Liver (tissue), 9 donors: ENCODE data around the gene SLC16A10. TPM values are rescaled to one million over a fixed set of nuclear protein-coding genes. Genes with fewer than 3 reads are reported as not detected.

ENCODE experiments used
- DNase-seq: peaks from one replicate; pipeline ENCODE4 v3.0.0-alpha.2; 2017; ENCODE audit warnings: low spot score
- H3K27ac ChIP-seq, 2 donors: one replicate each; pipeline ENCODE4 v1.7.0; 2013; ENCODE audit warnings: inconsistent platforms in 2 of 2, low read length in 2 of 2, control low read depth in 1 of 2, low read depth in 1 of 2, mild to moderate bottlenecking in 1 of 2
- H3K27me3 ChIP-seq, 4 donors: one replicate each; pipeline versions ENCODE4 v1.6.1 to v1.7.0; 2013; ENCODE audit warnings: low read length in 3 of 4, inconsistent platforms in 1 of 4, mild to moderate bottlenecking in 1 of 4, moderate library complexity in 1 of 4; ENCODE audit not compliant: control insufficient read depth in 4 of 4, insufficient read depth in 4 of 4
- H3K36me3 ChIP-seq, 4 donors: one replicate each; pipeline versions ENCODE4 v1.6.1 to v1.7.0; 2013; ENCODE audit warnings: low read length in 3 of 4, mild to moderate bottlenecking in 3 of 4, low read depth in 1 of 4, moderate library complexity in 1 of 4; ENCODE audit not compliant: control insufficient read depth in 4 of 4, insufficient read depth in 3 of 4
- H3K4me1 ChIP-seq, 4 donors: one replicate each; pipeline versions ENCODE4 v1.6.1 to v1.7.0; 2013; ENCODE audit warnings: low read length in 3 of 4, mild to moderate bottlenecking in 3 of 4, moderate library complexity in 1 of 4; ENCODE audit not compliant: control insufficient read depth in 4 of 4, insufficient read depth in 4 of 4
- H3K4me3 ChIP-seq, 3 donors: one replicate each; pipeline versions ENCODE4 v1.6.1 to v1.7.0; 2013; ENCODE audit warnings: low read length in 3 of 3, control low read depth in 1 of 3, low read depth in 1 of 3, mild to moderate bottlenecking in 1 of 3
- H3K9ac ChIP-seq, 2 donors: one replicate each; pipeline ENCODE4 v1.7.0; 2013; ENCODE audit warnings: low read length in 2 of 2, mild to moderate bottlenecking in 2 of 2, moderate library complexity in 2 of 2, control low read depth in 1 of 2, low read depth in 1 of 2
- H3K9me3 ChIP-seq, 4 donors: one replicate each; pipeline versions ENCODE4 v1.6.1 to v1.7.0; 2013; ENCODE audit warnings: low read length in 3 of 4; ENCODE audit not compliant: control insufficient read depth in 4 of 4
- EGR1 ChIP-seq, 2 donors: IDR thresholded peaks; 2 replicates each; pipeline ENCODE4 v1.6.1; 2016 to 2018; ENCODE audit warnings: antibody characterized with exemption in 2 of 2, low read depth in 2 of 2
- GABPA ChIP-seq, 2 donors: IDR thresholded peaks in 1 of 2; conservative IDR thresholded peaks in 1 of 2; 2 replicates each; pipeline ENCODE4 v1.6.1; 2016; ENCODE audit warnings: antibody characterized with exemption in 2 of 2, mild to moderate bottlenecking in 1 of 2, moderate library complexity in 1 of 2
- JUND ChIP-seq, 2 donors: IDR thresholded peaks; 2 replicates each; pipeline ENCODE4 v1.6.1; 2016; ENCODE audit warnings: antibody characterized with exemption in 2 of 2
- RAD21 ChIP-seq, 2 donors: IDR thresholded peaks; 2 replicates each; pipeline ENCODE4 v1.6.1; 2016; ENCODE audit warnings: antibody characterized with exemption in 2 of 2, mild to moderate bottlenecking in 2 of 2
- REST ChIP-seq: IDR thresholded peaks from 2 replicates; pipeline ENCODE4 v1.6.1; 2016; ENCODE audit warnings: antibody characterized with exemption, mild to moderate bottlenecking
- SP1 ChIP-seq: IDR thresholded peaks from 2 replicates; pipeline ENCODE4 v1.6.1; 2018; ENCODE audit warnings: antibody characterized with exemption, mild to moderate bottlenecking
- TAF1 ChIP-seq: conservative IDR thresholded peaks from 2 replicates; pipeline ENCODE4 v1.6.1; 2016; ENCODE audit warnings: antibody characterized with exemption, mild to moderate bottlenecking
- YY1 ChIP-seq: IDR thresholded peaks from 2 replicates; pipeline ENCODE4 v1.6.1; 2016; ENCODE audit warnings: antibody characterized with exemption, mild to moderate bottlenecking
- ZBTB33 ChIP-seq: IDR thresholded peaks from 2 replicates; pipeline ENCODE4 v1.6.1; 2016; ENCODE audit warnings: antibody characterized with exemption
- WGBS: extraction: QIAGEN DNeasy Blood & Tissue Kit; methylation state at CpG from one replicate; pipeline ENCODE4 v1.1.7; 2013; 5-methylcytosine and 5-hydroxymethylcytosine counted together
- polyA plus RNA-seq, 2 donors: library from polyadenylated mRNA; stranded (reverse) in 1 of 2; unstranded in 1 of 2; fragments of 200-250 nt in 1 of 2; fragments of >200 nt in 1 of 2; fragmentation: Nextera tagmentation in 1 of 2; extraction: Ambion mirVana in 1 of 2; gene quantifications; one replicate each; pipeline versions ENCODE4 v1.2.1 to v1.2.3, GENCODE V29; 2013 to 2015
- total RNA-seq, 2 donors: library from RNA; depleted of rRNA; stranded (reverse); fragments of >200 nt; gene quantifications; one replicate each; pipeline ENCODE4 v1.2.3, GENCODE V29; 2014
- TF ChIP-seq, protein P1 (sequence below): IDR thresholded peaks from 2 replicates; pipeline ENCODE4 v1.6.1; 2016; ENCODE audit warnings: antibody characterized with exemption
- donor health status: healthy.
- donor health status: healthy.
- donor health status: healthy.
- donor health status: healthy.
- donor health status: healthy.

SLC16A10 gene
- total and polyA plus RNA-seq, 4 donors, result 1.8 to 16.7 (median 8.4) TPM

DNA sequence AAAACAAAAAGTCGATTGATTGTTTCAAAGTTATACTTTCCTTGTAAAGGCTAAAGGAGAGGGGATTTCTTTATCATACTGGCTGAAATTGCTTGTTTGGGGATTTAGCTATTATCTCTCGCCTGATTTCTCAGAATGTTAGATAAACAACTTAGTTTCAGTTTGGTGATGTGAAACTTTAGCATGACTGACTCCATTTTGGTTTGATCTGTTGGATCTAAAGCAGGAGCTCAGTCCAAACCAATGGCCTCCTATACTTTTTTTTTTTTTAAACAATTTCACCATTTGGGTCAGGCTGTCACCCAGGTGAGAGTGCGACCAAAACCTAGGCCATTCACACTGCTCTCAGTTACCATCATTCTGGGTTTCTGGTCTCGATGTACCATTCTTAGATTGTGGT is 45.4 kb upstream of the SLC16A10 start (continued):
- no peak for TF ChIP-seq ZBTB33

GRCh38 chr6:111047244-111047643 is 40.1 kb upstream of the SLC16A10 start:
- DNase-seq, result no peak
- Histone ChIP-seq H3K9me3 (no peaks in the 10 kb centered on the region), H3K27ac (no peak overlapping the region), H3K9ac (no peak overlapping the region), H3K36me3 (no peaks in the 10 kb centered on the region), H3K27me3 (no peaks in the 10 kb centered on the region), H3K4me1 (no peaks in the 10 kb centered on the region), H3K4me3 (no peak overlapping the region)
- TF ChIP-seq ZBTB33 (no peak), JUND (IDR thresholded peaks at IDR 0.05) (no peak), REST (no peak), TAF1 (no peak), RAD21 (IDR thresholded peaks at IDR 0.05) (no peak), EGR1 (IDR thresholded peaks at IDR 0.05; ENCODE audit: low read depth in 2 of 2) (no peak), YY1 (no peak), GABPA (IDR thresholded peaks at IDR 0.05 in 1 of 2, conservative IDR thresholded peaks at IDR 0.05 in 1 of 2) (no peak), SP1 (no peak)
- TF ChIP-seq, protein P1, sequence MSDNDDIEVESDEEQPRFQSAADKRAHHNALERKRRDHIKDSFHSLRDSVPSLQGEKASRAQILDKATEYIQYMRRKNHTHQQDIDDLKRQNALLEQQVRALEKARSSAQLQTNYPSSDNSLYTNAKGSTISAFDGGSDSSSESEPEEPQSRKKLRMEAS, result no peak
- WGBS, result 96% methylated on average over 8 of the region's 8 CpGs

GRCh38 chr6:111050261-111051023 is 36.9 kb upstream of the SLC16A10 start:
- TF ChIP-seq, protein P1, result no peak
- no peak for TF ChIP-seq ZBTB33
- TF ChIP-seq JUND (IDR thresholded peaks at IDR 0.05), result no peak
- H3K27ac ChIP-seq, result no peak overlapping the region
- H3K9ac ChIP-seq, result no peak overlapping the region
- no peaks in the 10 kb centered on the region for H3K27me3 ChIP-seq
- 85% methylated on average over 2 of the region's 2 CpGs for WGBS
- no peak overlapping the region for H3K4me3 ChIP-seq
- H3K36me3 ChIP-seq, result no peaks in the 10 kb centered on the region
- no peak for DNase-seq
- H3K9me3 ChIP-seq, result no peaks in the 10 kb centered on the region
- H3K4me1 ChIP-seq, result no peaks in the 10 kb centered on the region
